ENCODE data around the gene LEPROT. TPM values are rescaled to one million over a fixed set of nuclear protein-coding genes. Genes with fewer than 3 reads are reported as not detected.

Gene LEPROT
- total RNA-seq, 1 donor from 2014 or later = 37.8 TPM

- no peaks in the 10 kb centered on the region for H3K36me3 ChIP-seq
- H3K27me3 ChIP-seq = no peaks in the 10 kb centered on the region
- intact Hi-C loops (cut with DNase I) = no loop called here
- H3K27ac ChIP-seq = no peak overlapping the region
- H3K4me3 ChIP-seq = no peak overlapping the region
- no peak for DNase-seq (ENCODE audit: extremely low spot score in 2 of 2)
- TF ChIP-seq, protein P1, sequence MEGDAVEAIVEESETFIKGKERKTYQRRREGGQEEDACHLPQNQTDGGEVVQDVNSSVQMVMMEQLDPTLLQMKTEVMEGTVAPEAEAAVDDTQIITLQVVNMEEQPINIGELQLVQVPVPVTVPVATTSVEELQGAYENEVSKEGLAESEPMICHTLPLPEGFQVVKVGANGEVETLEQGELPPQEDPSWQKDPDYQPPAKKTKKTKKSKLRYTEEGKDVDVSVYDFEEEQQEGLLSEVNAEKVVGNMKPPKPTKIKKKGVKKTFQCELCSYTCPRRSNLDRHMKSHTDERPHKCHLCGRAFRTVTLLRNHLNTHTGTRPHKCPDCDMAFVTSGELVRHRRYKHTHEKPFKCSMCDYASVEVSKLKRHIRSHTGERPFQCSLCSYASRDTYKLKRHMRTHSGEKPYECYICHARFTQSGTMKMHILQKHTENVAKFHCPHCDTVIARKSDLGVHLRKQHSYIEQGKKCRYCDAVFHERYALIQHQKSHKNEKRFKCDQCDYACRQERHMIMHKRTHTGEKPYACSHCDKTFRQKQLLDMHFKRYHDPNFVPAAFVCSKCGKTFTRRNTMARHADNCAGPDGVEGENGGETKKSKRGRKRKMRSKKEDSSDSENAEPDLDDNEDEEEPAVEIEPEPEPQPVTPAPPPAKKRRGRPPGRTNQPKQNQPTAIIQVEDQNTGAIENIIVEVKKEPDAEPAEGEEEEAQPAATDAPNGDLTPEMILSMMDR (IDR thresholded peaks at IDR 0.05) = no peak
- H3K9me3 ChIP-seq = no peaks in the 10 kb centered on the region
- peaks cover 25% of the 10 kb centered on the region for H3K4me1 ChIP-seq
These were observed 47.1 kb downstream of the LEPROT start for GRCh38 chr1:65467536-65467935.

- Histone ChIP-seq H3K27me3 (no peaks in the 10 kb centered on the region), H3K36me3 (no peaks in the 10 kb centered on the region), H3K4me3 (no peak overlapping the region), H3K9me3 (no peaks in the 10 kb centered on the region), H3K27ac (no peak overlapping the region), H3K4me1 (peaks cover 25% of the 10 kb centered on the region)
- intact Hi-C loops (cut with DNase I) = no loop called here
- DNase-seq (ENCODE audit: extremely low spot score in 2 of 2) = no peak
- TF ChIP-seq, protein P1 (IDR thresholded peaks at IDR 0.05) = no peak
- TF ChIP-seq POLR2A (IDR thresholded peaks at IDR 0.05) (no peak), POLR2AphosphoS5 (IDR thresholded peaks at IDR 0.05; ENCODE audit: insufficient read depth in 1 of 2, low read depth in 1 of 2) (no peak)
These were observed 48.8 kb downstream of the LEPROT start for GRCh38 chr1:65469126-65469888.

GRCh38 chr1:65469889-65470340 lies 49.4 kb downstream of the LEPROT start:
- H3K9me3 ChIP-seq = no peaks in the 10 kb centered on the region
- no peak overlapping the region for H3K4me3 ChIP-seq
- intact Hi-C loops (cut with DNase I) = no loop called here
- no peak overlapping the region for H3K27ac ChIP-seq
- no peak for DNase-seq (ENCODE audit: extremely low spot score in 2 of 2)
- peaks cover 25% of the 10 kb centered on the region for H3K4me1 ChIP-seq
- no peaks in the 10 kb centered on the region for H3K27me3 ChIP-seq
- TF ChIP-seq POLR2A (IDR thresholded peaks at IDR 0.05) (no peak), POLR2AphosphoS5 (IDR thresholded peaks at IDR 0.05; ENCODE audit: insufficient read depth in 1 of 2, low read depth in 1 of 2) (no peak)
- TF ChIP-seq, protein P1 (IDR thresholded peaks at IDR 0.05) = no peak
- no peaks in the 10 kb centered on the region for H3K36me3 ChIP-seq

DNA sequence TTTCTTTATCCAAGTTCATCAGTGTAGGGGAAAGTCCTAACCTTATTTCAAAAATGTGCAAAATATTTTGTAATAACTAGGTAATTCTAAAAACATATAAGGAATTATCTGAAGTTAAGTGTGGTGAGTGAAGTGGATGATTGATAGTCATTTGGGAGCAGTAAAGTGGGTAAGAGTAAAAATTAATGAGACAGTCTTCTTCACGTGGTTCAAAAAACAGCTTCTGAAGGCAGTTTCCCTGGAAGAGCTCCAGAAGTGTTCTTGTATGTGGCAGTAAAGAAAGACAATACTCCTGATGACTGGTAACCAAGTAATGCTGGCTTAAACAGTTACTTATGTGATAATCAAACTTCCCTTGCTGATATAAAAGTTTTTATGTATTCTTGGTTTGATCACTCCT lies 50.3 kb downstream of the LEPROT start:
- TF ChIP-seq, protein P1 (IDR thresholded peaks at IDR 0.05) = no peak
- no peak for TF ChIP-seq POLR2A (IDR thresholded peaks at IDR 0.05)
- TF ChIP-seq POLR2AphosphoS5 (IDR thresholded peaks at IDR 0.05; ENCODE audit: insufficient read depth in 1 of 2, low read depth in 1 of 2) = no peak
- no peak for DNase-seq (ENCODE audit: extremely low spot score in 2 of 2)
- H3K4me1 ChIP-seq = peaks cover 25% of the 10 kb centered on the region
- no peak overlapping the region for H3K4me3 ChIP-seq
- H3K9me3 ChIP-seq = no peaks in the 10 kb centered on the region
- intact Hi-C loops (cut with DNase I) = no loop called here
- H3K27ac ChIP-seq = peak overlapping the region; percentile 44
- H3K36me3 ChIP-seq = no peaks in the 10 kb centered on the region
- H3K27me3 ChIP-seq = no peaks in the 10 kb centered on the region

DNA sequence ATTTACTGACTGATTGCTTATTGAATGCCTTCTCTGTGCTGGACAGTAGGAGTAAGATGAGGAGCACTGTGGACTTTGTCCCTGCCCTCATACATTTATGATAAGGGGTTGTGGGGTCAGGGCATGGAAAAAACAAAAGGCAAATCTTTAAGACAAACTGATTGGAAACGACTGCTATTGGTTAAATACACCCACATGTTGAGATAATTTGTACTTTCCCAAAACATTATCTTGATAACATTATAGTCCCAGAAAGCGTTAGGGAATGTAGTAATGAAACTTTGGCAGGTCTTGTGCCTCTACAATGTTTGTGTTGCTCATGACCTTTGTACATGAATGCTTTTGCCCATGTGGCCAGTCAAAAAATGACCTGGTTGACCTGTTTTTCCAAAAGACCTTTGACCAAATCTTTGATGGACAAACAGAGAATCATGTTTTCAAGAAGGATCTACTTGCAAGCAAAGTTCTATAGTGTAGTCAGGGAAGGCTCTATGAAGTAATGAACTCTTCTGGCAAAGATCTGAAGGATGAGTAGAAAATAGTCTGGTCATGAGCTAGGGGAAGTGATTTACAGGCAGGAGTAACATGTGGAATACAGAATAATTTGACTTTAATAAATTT lies 50.9 kb downstream of the LEPROT start:
- Histone ChIP-seq H3K27me3 (no peaks in the 10 kb centered on the region), H3K27ac (peak overlapping the region; percentile 44), H3K9me3 (no peaks in the 10 kb centered on the region), H3K36me3 (no peaks in the 10 kb centered on the region), H3K4me1 (peaks cover 25% of the 10 kb centered on the region), H3K4me3 (no peak overlapping the region)
- no peak for DNase-seq (ENCODE audit: extremely low spot score in 2 of 2)
- intact Hi-C loops (cut with DNase I) = no loop called here
- TF ChIP-seq POLR2A (IDR thresholded peaks at IDR 0.05) (no peak), POLR2AphosphoS5 (IDR thresholded peaks at IDR 0.05; ENCODE audit: insufficient read depth in 1 of 2, low read depth in 1 of 2) (no peak)
- TF ChIP-seq, protein P1 (IDR thresholded peaks at IDR 0.05) = no peak
